HL-60 (cell line): Measurements from ENCODE around the gene KRI1.

Source experiments
- GABPA ChIP-seq: IDR thresholded peaks from 2 replicates; pipeline ENCODE4 v1.6.1; 2012; ENCODE audit warnings: low read depth
- POLR2AphosphoS5 ChIP-seq: IDR thresholded peaks from 2 replicates; pipeline ENCODE4 v1.6.1; 2012; ENCODE audit warnings: low read depth
- TF ChIP-seq, protein P1 (sequence below): IDR thresholded peaks from one replicate; pipeline ENCODE4 v1.5.1; 2011; ENCODE audit warnings: low read length, control low read depth, inconsistent platforms; ENCODE audit not compliant: insufficient read depth

DNA sequence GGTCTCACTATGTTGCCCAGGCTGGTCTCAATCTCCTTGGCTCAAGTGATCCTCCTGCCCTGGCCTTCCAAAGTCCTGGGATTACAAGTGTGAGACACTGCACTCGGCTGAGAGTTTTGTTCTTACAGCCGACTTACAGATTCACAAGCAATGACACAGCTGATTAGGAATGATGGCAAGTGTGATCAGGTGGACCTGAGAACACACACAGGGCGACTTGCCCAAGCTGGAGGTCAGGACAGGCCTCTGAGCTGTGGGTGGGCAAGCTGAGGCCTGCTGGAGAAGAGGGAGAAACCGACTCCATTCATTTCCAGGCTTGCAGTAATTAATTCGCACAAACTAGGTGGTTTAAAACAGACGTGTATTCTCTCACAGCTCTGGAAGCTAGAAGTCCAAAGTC, 30.2 kb downstream of the KRI1 start:
- TF ChIP-seq, protein P1, sequence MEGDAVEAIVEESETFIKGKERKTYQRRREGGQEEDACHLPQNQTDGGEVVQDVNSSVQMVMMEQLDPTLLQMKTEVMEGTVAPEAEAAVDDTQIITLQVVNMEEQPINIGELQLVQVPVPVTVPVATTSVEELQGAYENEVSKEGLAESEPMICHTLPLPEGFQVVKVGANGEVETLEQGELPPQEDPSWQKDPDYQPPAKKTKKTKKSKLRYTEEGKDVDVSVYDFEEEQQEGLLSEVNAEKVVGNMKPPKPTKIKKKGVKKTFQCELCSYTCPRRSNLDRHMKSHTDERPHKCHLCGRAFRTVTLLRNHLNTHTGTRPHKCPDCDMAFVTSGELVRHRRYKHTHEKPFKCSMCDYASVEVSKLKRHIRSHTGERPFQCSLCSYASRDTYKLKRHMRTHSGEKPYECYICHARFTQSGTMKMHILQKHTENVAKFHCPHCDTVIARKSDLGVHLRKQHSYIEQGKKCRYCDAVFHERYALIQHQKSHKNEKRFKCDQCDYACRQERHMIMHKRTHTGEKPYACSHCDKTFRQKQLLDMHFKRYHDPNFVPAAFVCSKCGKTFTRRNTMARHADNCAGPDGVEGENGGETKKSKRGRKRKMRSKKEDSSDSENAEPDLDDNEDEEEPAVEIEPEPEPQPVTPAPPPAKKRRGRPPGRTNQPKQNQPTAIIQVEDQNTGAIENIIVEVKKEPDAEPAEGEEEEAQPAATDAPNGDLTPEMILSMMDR = no peak
- TF ChIP-seq GABPA (no peak), POLR2AphosphoS5 (no peak)
